CD14-positive monocyte (primary cell): ENCODE measurements around the gene USP6. TPM values are rescaled to one million over a fixed set of nuclear protein-coding genes. Genes with fewer than 3 reads are reported as not detected.
"Not testable (repeated sequence)": the region's sequence is repeated elsewhere in the genome, so short reads cannot be mapped to it uniquely, and the experiment has no call there.

Source experiments
- DNase-seq, 3 donors: peaks; one replicate each; pipeline ENCODE4 v3.0.0-alpha.2; 2011 to 2022
- H2AFZ ChIP-seq: 2 replicates; pipeline ENCODE4 v1.6.0; 2012; ENCODE audit warnings: mild to moderate bottlenecking, low read depth, low read length, inconsistent platforms; ENCODE audit not compliant: insufficient read depth, poor library complexity, severe bottlenecking
- H3K27ac ChIP-seq, 2 donors: 1 replicate in 1 of 2; 2 replicates in 1 of 2; pipeline ENCODE4 v1.5.1; 2012 to 2013; ENCODE audit warnings: low read length in 2 of 2, control low read depth in 1 of 2, inconsistent platforms in 1 of 2, low read depth in 1 of 2, mild to moderate bottlenecking in 1 of 2
- H3K27me3 ChIP-seq, 2 donors: one replicate each; pipeline versions ENCODE4 v1.6.0 to v1.6.1; 2011 to 2013; ENCODE audit warnings: low read length in 2 of 2; ENCODE audit not compliant: control insufficient read depth in 2 of 2, insufficient read depth in 2 of 2
- H3K36me3 ChIP-seq, 2 donors: replicated peaks in 1 of 2; 1 replicate in 1 of 2; 2 replicates in 1 of 2; pipeline versions ENCODE4 v1.5.1 to v1.6.1; 2012 to 2013; ENCODE audit warnings: low read length in 2 of 2, control low read depth in 1 of 2, inconsistent platforms in 1 of 2, mild to moderate bottlenecking in 1 of 2; ENCODE audit not compliant: insufficient read depth in 2 of 2, control insufficient read depth in 1 of 2
- H3K4me1 ChIP-seq, 2 donors: 1 replicate in 1 of 2; 2 replicates in 1 of 2; pipeline versions ENCODE4 v1.5.1 to v1.6.1; 2012 to 2013; ENCODE audit warnings: low read length in 2 of 2, control low read depth in 1 of 2, inconsistent platforms in 1 of 2, mild to moderate bottlenecking in 1 of 2, moderate library complexity in 1 of 2; ENCODE audit not compliant: insufficient read depth in 2 of 2, control insufficient read depth in 1 of 2
- H3K4me2 ChIP-seq: replicated peaks from 2 replicates; pipeline ENCODE3; 2012; ENCODE audit warnings: low read length, moderate library complexity, mild to moderate bottlenecking; ENCODE audit not compliant: poor library complexity, severe bottlenecking; ENCODE audit errors: extremely low read depth
- H3K4me3 ChIP-seq, 3 experiments: fragments of 200-600 bp in 1 of 3; sonication (generic) in 1 of 3; replicated peaks in 1 of 3; 1 replicate in 2 of 3; 2 replicates in 1 of 3; pipeline ENCODE4 v1.5.1; 2011 to 2013; ENCODE audit warnings: low read length in 3 of 3, mild to moderate bottlenecking in 3 of 3, control low read depth in 2 of 3, low read depth in 2 of 3, inconsistent platforms in 1 of 3, moderate library complexity in 1 of 3
- H3K79me2 ChIP-seq: 2 replicates; pipeline ENCODE4 v1.6.0; 2012; ENCODE audit warnings: mild to moderate bottlenecking, control low read depth, inconsistent platforms, low read length, moderate library complexity; ENCODE audit not compliant: insufficient read depth
- H3K9ac ChIP-seq: 2 replicates; pipeline ENCODE4 v1.6.0; 2017; ENCODE audit warnings: low read length, mild to moderate bottlenecking; ENCODE audit not compliant: insufficient read depth, poor library complexity, severe bottlenecking
- H3K9me3 ChIP-seq, 2 donors: replicated peaks in 1 of 2; 1 replicate in 1 of 2; 2 replicates in 1 of 2; pipeline versions ENCODE4 v1.5.1 to v1.6.1; 2012 to 2013; ENCODE audit warnings: low read length in 2 of 2, control low read depth in 1 of 2; ENCODE audit not compliant: control insufficient read depth in 1 of 2, insufficient read depth in 1 of 2
- H4K20me1 ChIP-seq: 2 replicates; pipeline ENCODE4 v1.6.0; 2012; ENCODE audit warnings: mild to moderate bottlenecking, low read length, control low read depth, moderate library complexity; ENCODE audit not compliant: insufficient read depth
- H3K27ac Mint-ChIP-seq, 7 donors: one replicate each; pipeline ENCODE4 v1.8.0; 2020; ENCODE audit warnings: mild to moderate bottlenecking in 7 of 7, mixed read lengths in 7 of 7, moderate library complexity in 6 of 7, inconsistent platforms in 2 of 7
- H3K27me3 Mint-ChIP-seq, 3 donors: one replicate each; pipeline ENCODE4 v1.8.0; 2021 to 2022; ENCODE audit warnings: low read depth in 3 of 3, mild to moderate bottlenecking in 3 of 3, mixed read lengths in 3 of 3, moderate library complexity in 3 of 3, inconsistent platforms in 1 of 3
- H3K36me3 Mint-ChIP-seq, 2 donors: one replicate each; pipeline ENCODE4 v1.8.0; 2020; ENCODE audit warnings: mixed read lengths in 2 of 2, inconsistent platforms in 1 of 2, mild to moderate bottlenecking in 1 of 2
- H3K4me1 Mint-ChIP-seq: one replicate; pipeline ENCODE4 v1.8.0; 2020; ENCODE audit warnings: mild to moderate bottlenecking, mixed read lengths
- H3K4me3 Mint-ChIP-seq, 2 donors: one replicate each; pipeline ENCODE4 v1.8.0; 2020; ENCODE audit warnings: mild to moderate bottlenecking in 2 of 2, mixed read lengths in 2 of 2, moderate library complexity in 1 of 2
- H3K9me3 Mint-ChIP-seq, 7 donors: one replicate each; pipeline ENCODE4 v1.8.0; 2020 to 2022; ENCODE audit warnings: mixed read lengths in 7 of 7, mild to moderate bottlenecking in 6 of 7, moderate library complexity in 6 of 7, inconsistent platforms in 2 of 7
- CTCF ChIP-seq: fragments of 200-600 bp; IDR thresholded peaks from one replicate; pipeline ENCODE4 v1.8.0; 2022; ENCODE audit warnings: antibody characterized with exemption, mild to moderate bottlenecking
- WGBS: methylation state at CpG from one replicate; pipeline ENCODE4 v1.1.5; 2013; ENCODE audit warnings: missing lambda C conversion rate; ENCODE audit not compliant: insufficient coverage; 5-methylcytosine and 5-hydroxymethylcytosine counted together
- intact Hi-C, 2 donors: fragments of 100-400 bp; cut with micrococcal nuclease; formaldehyde crosslinking; loops; one replicate each; pipeline versions ENCODE4 v1.15.0 to v1.15.1; 2023
- polyA plus RNA-seq, 3 donors: library from polyadenylated mRNA; depleted of rRNA in 1 of 3; unstranded in 2 of 3; stranded (reverse) in 1 of 3; fragments of 300-500 nt in 2 of 3; fragments of >200 nt in 1 of 3; fragmentation: Illumina TruSeq in 2 of 3; gene quantifications; 1 replicate in 2 of 3; 2 replicates in 1 of 3; pipeline ENCODE4 v1.2.3, GENCODE V29; 2012 to 2021

The USP6 gene
- polyA plus RNA-seq, 3 donors = 0.02 to 0.08 (median 0.02) TPM

DNA sequence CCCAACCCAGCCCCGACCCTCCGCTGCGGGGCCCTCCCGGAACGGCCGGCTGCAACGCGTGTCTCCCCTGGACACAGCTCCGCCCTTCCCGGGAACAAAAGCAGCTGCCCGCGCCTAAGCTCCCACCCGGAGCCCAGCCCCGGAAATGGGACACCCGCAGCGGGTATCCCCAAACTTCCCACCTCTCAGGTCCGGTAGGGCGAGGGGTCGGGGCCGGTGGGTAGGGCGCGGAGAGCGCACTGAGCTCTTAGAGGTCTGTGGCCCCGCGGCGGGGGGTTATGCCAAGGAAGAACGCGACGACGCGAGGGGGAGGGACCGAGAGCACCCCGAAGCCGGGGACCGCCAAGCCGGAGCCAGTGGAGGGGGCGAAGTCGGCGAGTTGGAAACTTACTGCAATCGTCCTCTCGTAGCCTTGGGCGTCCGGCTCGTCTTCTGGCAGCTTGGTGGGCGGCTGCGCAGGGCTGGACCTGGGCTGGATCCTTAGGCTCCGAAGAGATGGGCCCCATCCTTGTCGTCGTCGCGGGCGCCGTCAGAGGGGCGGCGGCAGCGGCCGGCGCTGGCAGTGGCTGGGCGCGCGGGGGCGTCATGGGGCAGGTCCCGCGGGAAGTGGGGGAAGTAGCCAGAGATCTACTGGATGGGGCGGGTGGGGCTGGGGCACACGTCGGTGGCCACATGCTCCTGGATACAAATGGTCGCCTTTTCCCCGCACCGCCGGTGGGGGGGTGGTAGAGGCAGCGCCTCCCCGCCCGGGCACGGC is 6.9 kb downstream of the USP6 start:
- peak overlapping the region; percentile 32 for H3K9ac ChIP-seq
- no peaks in the 10 kb centered on the region for H3K36me3 ChIP-seq
- peak in 1 of 3 donors; percentile 15 for DNase-seq
- WGBS = 10% methylated on average over 63 of the region's 75 CpGs
- peak overlapping the region; percentile 67 to 76 for H3K4me3 Mint-ChIP-seq
- intact Hi-C loops = no loop called here
- H3K4me2 ChIP-seq = peak overlapping the region; percentile 58
- H3K4me3 ChIP-seq = peak overlapping the region in 2 of 3 experiments; percentile 33 to 51
- peaks cover 6% of the 10 kb centered on the region for H3K4me1 Mint-ChIP-seq
- H3K27ac ChIP-seq = no peak overlapping the region
- H3K36me3 Mint-ChIP-seq = peaks cover 0 to 4% of the 10 kb centered on the region in 2 donors
- peaks cover 3 to 37% of the 10 kb centered on the region in 2 donors for H3K27me3 ChIP-seq
- H4K20me1 ChIP-seq = no peaks in the 10 kb centered on the region
- peaks cover 0 to 3% of the 10 kb centered on the region in 2 donors for H3K9me3 ChIP-seq
- H3K27ac Mint-ChIP-seq = no peak overlapping the region
- H3K4me1 ChIP-seq = peaks cover 4 to 8% of the 10 kb centered on the region in 2 donors
- H3K9me3 Mint-ChIP-seq = peaks cover 5 to 11% (median 7%) of the 10 kb centered on the region in 7 donors
- TF ChIP-seq CTCF = no peak
- peaks cover 37 to 60% (median 49%) of the 10 kb centered on the region in 3 donors for H3K27me3 Mint-ChIP-seq
- no peaks in the 10 kb centered on the region for H3K79me2 ChIP-seq
- H2AFZ ChIP-seq = peak overlapping the region; percentile 79

- H3K27me3 Mint-ChIP-seq = peaks cover 31 to 52% (median 41%) of the 10 kb centered on the region in 3 donors
- peaks cover 4 to 8% of the 10 kb centered on the region in 2 donors for H3K4me1 ChIP-seq
- no peak overlapping the region for H3K27ac Mint-ChIP-seq
- peaks cover 6% of the 10 kb centered on the region for H3K4me1 Mint-ChIP-seq
- peaks cover 0 to 4% of the 10 kb centered on the region in 2 donors for H3K36me3 Mint-ChIP-seq
- no peak for DNase-seq
- intact Hi-C loops = no loop called here
- H3K4me3 Mint-ChIP-seq = peak overlapping the region in 1 of 2 donors; percentile 74
- no peaks in the 10 kb centered on the region for H4K20me1 ChIP-seq
- H3K27ac ChIP-seq = no peak overlapping the region
- no peak overlapping the region for H3K4me3 ChIP-seq
- no peak for TF ChIP-seq CTCF
- peak overlapping the region; percentile 58 for H3K4me2 ChIP-seq
- H3K36me3 ChIP-seq = no peaks in the 10 kb centered on the region
- H3K79me2 ChIP-seq = no peaks in the 10 kb centered on the region
- H3K9me3 Mint-ChIP-seq = peaks cover 2 to 8% (median 4%) of the 10 kb centered on the region in 7 donors
- H3K9me3 ChIP-seq = no peaks in the 10 kb centered on the region
- peak overlapping the region; percentile 79 for H2AFZ ChIP-seq
- WGBS = 50% methylated on average over 49 of the region's 53 CpGs
- peaks cover 3 to 30% of the 10 kb centered on the region in 2 donors for H3K27me3 ChIP-seq
- H3K9ac ChIP-seq = no peak overlapping the region
Measured at GRCh38 chr17:5123343-5124124, 7.7 kb downstream of the USP6 start.

- H3K9me3 Mint-ChIP-seq, H3K4me1 ChIP-seq, H3K9me3 ChIP-seq, DNase-seq, H3K9ac ChIP-seq, H3K36me3 Mint-ChIP-seq, H3K36me3 ChIP-seq, H3K4me2 ChIP-seq, H3K4me1 Mint-ChIP-seq, H3K4me3 ChIP-seq, H3K79me2 ChIP-seq, H4K20me1 ChIP-seq, intact Hi-C loops, H3K27ac ChIP-seq, H2AFZ ChIP-seq: not testable (repeated sequence)
- Mint-ChIP-seq H3K4me3 (peak overlapping the region in 1 of 2 donors; percentile 74), H3K27me3 (peaks cover 30 to 46% (median 40%) of the 10 kb centered on the region in 3 donors), H3K27ac (peak overlapping the region in 1 of 7 donors; percentile 2)
- peaks cover 3 to 26% of the 10 kb centered on the region in 2 donors for H3K27me3 ChIP-seq
- 87% methylated on average over 2 of the region's 5 CpGs for WGBS
Measured at GRCh38 chr17:5124125-5124760, 8.4 kb downstream of the USP6 start.
